A172 (cell line): ENCODE measurements around the gene FCER1G. TPM values are rescaled to one million over a fixed set of nuclear protein-coding genes. Genes with fewer than 3 reads are reported as not detected.
"Not testable (repeated sequence)": the region's sequence is repeated elsewhere in the genome, so short reads cannot be mapped to it uniquely, and the experiment has no call there.

Experiments used
- DNase-seq: peaks from one replicate; pipeline ENCODE4 v3.0.0-alpha.2; 2015; ENCODE audit warnings: low spot score
- total RNA-seq: library from RNA; depleted of rRNA; stranded (reverse); fragments of >200 nt; shearing (Covaris generic); gene quantifications from 2 replicates; pipeline ENCODE4 v1.2.3, GENCODE V29; 2014

Gene FCER1G
- total RNA-seq, 1 experiment from 2014 or later, result not detected

DNA sequence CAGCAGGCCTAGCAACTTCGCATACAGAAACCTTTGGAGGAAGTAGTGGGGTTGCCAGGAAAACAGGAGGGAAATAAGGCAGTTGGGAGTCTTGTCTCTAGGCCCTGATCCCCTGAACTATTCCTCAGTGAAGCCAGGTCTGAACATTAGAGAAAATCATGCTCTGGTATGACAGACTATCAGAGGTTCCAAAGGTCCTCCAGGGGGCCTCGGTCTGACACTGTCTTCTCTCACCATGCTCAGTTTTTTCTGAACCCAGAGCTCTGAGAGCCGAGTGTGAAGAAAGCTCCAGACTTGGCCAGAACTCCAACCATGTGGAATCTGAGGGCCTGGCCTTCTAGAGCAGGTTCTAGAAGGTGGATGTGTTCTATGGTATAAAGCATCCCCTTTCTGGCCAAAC lies 14.8 kb downstream of the FCER1G start:
- no peak for DNase-seq

DNA sequence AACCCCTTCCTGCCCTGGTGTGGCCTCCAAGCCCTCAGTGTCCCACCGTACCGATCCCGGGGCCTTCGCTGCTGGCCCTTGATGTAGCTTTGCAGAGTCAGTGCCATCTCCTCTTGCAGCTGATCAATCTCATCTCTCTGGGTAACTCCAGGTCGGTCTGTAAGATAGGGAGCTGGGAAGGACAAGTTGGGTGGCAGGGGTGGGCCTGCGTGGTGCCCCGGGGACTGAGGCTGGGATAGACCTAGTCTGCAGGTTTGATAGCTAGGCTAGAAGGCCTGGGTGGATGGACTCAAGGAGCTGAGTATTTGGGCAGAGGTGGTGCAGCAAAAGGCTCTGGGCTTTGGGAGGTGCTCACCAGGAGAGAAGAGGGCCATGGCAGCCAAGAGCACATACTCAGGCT lies 15.7 kb downstream of the FCER1G start:
- no peak for DNase-seq

DNA sequence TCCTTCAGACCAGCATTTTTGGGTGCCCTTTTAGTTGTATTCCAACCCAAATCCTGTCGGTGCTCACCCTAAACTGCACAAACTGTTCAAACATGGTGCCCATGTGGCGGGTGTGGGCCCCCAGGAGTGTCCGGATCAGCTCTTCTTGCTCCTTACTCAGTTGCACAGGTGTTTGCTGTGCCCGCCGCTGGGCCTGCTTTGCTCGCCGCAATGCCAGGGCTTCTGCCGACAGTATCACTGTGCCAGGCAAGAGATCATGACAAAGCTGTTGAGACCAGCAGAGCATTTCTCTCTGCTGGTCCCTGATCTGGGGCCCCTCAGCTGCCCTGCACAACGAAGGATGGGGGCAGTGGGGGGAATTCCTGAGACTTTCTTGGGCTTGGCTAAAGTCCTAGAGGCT lies 18.0 kb downstream of the FCER1G start:
- DNase-seq, result no peak

DNA sequence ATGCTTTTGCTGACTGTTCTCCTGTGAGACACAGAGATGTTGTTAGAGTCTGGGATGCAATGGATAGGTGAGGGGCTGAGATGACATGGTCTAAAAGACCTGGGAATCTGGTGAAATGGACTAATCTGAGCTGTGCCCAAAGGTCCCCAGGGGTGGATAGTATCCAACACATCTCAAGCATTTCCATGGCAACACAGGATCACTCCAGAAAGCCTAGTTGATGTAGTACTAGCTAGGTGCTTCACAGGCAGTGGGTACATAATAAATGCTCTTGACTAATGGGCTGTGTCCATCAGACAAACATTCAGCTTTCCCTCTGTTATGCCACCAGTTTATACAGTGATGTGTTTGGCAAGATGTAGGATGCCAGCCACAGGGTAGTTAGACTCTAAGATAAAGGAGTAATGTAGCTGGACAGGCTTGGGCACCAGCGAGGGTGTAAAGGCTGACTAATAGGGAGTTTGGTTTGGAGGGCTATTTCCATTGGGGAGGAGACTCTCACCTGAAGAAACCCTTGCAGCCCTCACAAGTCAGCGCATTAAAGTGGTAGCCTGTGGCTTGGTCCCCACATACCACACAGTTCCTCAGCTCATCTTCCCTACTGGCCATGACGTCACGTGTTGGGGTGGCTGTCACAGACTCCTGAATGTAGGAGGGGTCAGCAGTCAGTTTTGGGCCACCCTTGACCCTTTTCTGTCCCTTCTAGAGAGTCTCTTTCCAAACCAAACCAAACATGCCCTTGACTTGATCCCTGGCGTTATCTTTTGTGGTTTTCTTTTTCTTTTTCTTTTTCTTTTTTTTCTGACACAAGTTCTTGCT lies 21.1 kb downstream of the FCER1G start:
- no peak for DNase-seq

DNA sequence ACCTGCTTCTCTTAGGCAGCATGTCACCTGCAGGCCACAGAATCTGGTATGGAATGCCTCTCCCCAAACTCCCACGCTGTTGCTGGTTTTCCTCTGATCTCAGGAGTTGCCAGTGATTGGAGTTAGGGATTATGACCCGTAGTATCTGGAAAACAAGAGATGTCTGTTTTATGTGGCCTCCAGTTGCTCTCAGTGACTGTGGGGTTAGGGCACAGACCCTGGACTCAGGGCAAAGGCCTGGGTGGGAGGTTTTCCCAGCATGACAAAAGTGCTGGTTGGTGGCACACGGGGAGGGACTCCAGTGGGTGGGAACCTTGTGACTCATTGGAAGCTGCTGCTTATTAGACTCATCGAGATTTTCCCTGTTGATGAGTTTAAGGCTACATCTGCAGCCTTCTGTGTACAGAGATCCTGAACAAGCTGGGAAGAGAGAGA lies 23.0 kb downstream of the FCER1G start, which contains the start of gene NR1I3:
Gene NR1I3, minus strand, starts transcription at position 165 of the 435 bp plus-strand sequence. CDS start 1,638 bp downstream, outside the sequence.
- peak; percentile 27 for DNase-seq

DNA sequence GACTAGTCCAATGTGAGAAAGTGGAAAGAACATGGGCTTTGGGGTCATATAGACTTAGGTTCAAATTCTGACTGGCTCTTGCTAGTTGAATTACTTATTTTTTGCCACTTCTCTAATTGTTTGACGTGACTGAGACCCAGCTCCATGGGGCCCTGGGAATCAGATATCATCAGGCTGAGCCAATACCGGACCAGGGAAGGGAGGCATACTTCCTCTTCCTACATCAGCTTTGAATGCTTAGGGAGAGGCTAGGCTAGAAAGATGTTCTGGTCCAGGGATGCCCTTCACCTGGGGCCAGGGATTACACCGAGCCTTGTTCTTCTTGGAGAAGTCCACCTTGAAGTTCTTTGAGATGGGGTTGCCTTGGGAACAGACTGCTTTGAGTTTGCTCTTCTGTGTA lies 26.6 kb downstream of the FCER1G start:
- no peak for DNase-seq

DNA sequence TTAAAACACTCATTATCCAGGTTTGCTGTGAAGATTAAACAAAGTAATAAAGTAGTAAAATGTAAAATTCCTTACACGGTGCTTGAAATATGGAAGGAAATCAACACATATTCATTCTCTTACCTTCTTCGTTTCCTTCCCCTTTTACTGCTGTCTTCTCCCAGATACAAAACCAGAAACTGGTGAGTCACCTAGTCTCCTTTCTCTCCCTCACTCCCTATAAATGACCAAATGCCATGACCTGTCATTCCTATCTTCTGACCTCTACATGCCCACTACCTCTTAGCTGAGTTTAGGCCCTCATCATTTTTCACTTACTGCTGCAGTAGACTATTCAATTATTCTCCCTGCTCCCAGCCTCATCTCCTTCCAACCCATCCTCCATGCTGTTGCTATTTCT lies 27.2 kb downstream of the FCER1G start:
- DNase-seq, result peak; percentile 39

DNA sequence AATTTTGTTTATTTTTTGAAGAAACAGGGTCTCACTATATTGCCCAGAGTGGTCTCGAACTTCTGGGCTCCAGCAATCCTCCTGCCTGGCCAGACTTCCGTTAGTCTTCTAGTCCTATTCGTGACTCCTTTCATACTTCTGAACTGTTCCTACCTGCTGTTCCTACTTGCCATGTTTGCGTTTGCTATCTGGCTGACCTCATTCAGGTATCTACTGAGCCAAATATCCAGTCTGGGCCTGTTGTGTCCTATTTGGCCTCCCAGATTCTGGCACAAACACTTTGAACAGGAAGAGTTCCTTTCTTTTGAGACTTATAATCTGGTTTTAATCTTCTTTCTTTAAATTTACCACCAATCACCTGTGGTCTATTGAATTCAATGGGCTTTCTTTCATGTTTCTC lies 29.8 kb downstream of the FCER1G start:
- no peak for DNase-seq

DNA sequence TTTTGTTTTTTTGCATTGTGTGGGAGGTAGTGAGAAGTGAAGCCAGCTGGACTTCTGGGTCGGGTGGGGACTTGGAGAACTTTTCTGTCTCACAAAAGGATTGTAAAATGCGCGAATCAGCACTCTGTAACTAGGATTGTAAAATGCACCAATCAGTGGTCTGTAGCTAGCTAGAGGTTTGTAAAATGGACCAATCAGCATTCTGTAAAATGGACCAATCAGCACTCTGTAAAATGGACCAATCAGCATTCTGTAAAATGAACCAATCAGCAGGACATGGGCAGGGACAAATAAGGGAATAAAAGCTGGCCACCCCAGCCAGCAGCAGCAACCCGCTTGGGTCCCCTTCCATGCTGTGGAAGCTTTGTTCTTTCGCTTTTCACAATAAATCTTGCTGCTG lies 35.0 kb downstream of the FCER1G start:
- not testable (repeated sequence) for DNase-seq

DNA sequence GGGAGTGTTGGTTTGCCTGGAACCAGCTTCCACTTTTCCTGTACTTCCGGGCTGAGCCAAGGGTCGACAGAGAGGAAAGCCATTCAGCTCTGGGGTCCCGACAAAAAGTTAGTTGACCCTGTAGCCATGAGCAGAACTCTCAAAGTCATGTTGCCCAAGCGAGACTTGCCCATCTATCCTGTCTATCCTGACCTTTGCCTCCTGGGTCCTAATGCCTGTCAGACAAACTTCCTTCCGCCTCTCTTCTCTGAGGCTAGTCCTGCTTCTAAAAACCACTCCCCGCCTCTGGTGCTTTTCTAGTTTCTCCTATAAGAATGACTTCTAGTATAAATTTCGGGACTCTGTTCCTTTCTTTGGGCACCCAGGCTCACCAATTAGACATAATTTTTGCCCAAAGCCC lies 35.7 kb downstream of the FCER1G start:
- DNase-seq, result no peak

DNA sequence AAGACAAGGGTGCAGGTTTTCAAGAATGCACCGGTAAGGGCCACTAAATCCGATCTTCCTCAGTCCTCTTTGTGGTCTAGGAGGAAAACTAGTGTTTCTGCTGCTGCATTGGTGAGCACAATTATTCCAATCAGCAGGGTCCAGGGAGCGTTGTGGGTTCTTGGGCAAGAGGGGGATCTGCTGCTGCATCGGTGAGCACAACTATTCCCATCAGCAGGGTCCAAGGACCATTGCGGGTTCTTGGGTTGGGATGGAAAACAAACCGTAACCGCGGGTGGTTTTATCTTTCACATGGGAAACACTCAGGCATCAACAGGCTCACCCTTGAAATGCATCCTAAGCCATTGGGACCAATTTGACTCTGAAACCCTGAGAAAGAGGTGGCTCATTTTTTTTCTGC lies 36.5 kb downstream of the FCER1G start:
- no peak for DNase-seq

DNA sequence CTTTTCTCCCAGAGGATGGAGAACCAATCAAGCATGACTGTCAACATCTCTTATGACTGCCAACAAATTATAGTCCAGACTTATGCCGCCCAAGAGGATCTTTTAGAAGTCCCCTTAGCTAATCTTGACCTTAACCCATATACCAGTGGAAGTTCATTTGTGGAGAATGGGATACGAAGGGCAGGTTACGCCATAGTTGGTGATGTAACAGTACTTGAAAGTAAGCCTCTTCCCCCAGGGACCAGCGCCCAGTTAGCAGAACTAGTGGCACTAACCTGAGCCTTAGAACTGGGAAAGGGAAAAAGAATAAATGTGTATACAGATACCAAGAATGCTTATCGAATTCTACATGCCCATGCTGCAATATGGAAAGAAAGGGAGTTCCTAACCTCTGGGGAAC lies 40.2 kb downstream of the FCER1G start:
- not testable (repeated sequence) for DNase-seq

DNA sequence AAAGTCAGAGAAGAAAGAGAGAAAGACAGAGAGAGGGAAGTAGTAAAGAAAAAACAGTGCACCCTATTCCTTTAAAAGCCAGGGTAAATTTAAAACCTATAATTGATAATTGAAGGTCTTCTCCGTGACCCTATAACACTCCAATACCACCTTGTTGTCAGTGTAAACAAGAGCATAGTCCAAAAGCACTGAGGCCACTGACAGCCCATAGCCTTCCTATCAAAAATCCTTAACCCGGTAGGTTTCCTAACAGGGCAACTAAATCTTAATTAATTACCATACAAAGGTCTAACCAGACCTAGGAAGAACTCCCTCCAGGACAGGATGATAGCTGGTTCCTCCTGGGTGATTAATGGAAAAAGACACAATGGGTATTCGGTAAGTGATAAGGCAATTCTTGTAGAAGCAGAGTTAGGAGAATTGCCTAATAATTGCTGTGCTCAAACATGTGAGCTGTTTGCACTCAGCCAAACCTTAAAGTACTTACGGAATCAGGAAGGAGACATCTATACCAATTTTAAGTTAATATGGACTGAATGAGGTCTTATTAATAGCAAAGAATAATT lies 40.9 kb downstream of the FCER1G start:
- not testable (repeated sequence) for DNase-seq

DNA sequence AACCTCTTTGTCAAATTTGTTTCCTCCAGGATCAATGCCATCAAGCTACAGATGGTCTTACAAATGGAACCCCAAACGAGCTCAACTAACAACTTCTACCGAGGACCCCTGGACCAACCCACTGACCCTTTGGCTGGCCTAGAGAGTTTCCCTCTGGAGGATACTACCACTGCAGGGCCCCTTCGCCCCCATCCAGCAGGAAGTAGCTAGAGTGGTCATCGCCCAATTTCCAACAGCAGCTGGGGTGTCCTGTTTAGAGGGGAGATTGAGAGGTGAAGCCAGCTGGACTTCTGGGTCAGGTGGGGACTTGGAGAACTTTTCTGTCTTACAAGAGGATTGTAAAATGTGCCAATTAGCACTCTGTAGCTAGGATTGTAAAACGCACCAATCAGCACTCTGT lies 42.0 kb downstream of the FCER1G start:
- not testable (repeated sequence) for DNase-seq

DNA sequence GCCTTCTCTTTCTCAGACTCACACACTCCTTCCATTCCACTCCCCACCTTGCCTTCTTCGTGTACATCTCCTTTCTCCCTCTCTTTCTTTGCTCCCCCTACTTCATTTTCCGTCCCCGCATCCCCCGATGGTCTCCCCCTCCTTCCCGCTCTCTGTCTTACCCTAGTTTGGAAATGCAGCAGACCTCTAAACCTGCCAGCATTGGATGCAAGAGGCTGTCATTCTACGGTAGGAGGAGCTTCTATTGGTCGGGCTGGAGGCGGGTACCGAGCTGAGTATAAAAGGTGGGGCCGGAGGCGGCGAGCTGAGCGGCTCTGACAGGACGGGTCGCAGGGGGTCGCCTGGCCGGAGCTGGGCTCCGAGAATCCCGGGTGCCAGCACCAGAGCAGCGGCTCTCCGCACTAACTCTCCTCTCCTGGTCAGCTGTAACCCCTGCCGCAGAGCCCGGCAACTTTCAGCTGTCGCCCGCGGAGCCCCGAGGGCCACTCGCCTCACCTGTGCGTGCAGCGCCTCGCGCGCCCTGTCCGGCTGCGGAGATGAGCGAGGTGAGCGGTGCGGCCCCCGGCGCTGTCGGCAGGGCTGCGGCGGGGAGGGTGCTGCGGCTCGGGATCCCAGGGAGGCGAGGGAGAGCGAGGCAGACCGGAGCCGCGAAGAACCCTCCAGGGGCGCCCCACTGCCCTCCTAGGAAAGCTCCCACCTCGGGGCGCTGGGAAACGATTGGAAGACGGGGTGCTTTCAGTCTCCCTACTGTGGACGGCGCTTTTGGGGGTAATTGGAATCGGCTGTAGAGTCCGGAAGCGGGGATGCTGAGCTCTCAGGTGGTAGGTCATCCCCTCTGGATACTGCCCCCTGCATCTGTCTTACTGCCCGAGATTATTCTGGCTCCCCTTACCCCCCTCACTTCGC lies 43.6 kb downstream of the FCER1G start, which contains the start of gene PCP4L1:
Gene PCP4L1, plus strand, starts transcription at position 307 of the 906 bp plus-strand sequence. Its CDS starts 230 bp downstream, at position 537.
- DNase-seq, result no peak

DNA sequence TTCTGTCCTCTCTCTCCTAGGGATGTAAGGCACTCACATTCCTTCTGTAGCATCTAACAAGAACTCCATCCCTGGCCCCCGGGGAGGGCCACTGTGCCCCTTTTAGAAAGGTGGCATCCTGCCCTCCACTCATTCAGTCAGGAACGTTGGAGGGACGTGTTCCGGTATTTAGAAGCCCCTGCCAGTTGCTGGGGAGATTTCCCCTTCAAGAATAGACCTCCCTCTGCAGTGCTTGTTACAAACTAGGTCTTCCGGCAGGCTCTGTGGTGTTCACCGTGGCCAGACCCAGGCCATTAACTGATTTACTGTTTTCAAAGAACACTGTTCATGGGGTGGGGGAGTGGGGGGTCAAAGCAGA lies 44.2 kb downstream of the FCER1G start:
- no peak for DNase-seq

DNA sequence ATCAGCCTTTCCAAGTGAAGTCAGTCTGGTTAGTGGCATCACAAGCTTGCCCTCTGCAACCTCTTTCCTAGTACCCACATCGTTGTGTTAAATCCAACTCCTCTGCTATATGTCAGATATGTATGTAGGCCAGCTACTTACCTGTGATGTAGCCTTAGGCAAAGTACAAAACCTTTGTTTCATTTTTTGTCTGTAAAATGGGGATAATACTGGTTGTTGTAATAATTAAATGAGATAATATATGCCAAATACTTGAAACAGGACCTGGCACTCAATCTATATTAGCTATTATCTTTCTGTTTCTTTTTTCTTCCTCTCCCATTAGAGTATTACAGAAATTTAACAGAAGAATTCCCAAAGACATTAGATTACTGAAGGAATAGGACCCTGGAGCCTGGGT lies 44.7 kb downstream of the FCER1G start:
- DNase-seq, result no peak

DNA sequence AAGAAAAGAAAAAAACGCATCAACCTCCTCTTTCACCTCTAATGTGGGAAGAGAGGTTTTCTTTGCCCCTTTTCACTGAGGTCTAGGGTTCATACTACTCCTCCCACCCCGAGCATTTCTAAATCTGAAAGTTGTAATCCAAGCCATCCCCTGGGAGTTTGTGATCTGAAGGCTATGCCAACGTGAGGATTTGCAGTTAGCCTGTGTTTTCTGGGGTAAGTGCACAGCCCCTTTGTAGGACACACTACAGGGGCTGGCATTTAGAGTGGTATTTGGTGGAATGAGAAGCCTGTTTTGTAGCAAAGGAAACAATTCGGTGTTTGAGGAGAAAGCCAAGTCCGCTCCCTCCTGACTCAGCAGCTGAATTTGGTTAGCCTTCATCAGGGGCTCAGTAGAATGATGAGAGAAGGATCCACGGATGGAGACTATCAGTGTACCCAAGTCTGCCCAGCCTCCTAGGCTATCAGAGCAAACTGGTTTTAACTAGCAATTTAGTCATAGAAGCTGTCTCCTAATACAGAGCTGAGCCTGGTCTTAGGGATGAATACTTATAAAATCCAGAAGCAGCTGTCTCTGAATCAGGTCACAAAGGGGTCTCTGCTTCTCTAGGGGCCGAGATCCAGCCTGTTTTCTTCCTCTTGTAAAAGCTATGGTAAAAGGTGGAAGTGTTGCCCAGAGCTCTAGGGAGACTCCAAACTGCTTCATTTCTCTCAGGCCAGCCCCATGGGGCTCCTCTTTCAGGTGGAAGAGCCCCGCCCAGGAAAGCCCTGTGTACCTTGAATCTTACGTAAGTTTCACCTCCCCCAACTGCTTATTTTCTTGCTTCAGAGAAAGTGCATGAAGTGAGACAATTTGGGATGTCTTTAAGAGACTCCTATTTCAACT lies 45.5 kb downstream of the FCER1G start:
- DNase-seq, result no peak

DNA sequence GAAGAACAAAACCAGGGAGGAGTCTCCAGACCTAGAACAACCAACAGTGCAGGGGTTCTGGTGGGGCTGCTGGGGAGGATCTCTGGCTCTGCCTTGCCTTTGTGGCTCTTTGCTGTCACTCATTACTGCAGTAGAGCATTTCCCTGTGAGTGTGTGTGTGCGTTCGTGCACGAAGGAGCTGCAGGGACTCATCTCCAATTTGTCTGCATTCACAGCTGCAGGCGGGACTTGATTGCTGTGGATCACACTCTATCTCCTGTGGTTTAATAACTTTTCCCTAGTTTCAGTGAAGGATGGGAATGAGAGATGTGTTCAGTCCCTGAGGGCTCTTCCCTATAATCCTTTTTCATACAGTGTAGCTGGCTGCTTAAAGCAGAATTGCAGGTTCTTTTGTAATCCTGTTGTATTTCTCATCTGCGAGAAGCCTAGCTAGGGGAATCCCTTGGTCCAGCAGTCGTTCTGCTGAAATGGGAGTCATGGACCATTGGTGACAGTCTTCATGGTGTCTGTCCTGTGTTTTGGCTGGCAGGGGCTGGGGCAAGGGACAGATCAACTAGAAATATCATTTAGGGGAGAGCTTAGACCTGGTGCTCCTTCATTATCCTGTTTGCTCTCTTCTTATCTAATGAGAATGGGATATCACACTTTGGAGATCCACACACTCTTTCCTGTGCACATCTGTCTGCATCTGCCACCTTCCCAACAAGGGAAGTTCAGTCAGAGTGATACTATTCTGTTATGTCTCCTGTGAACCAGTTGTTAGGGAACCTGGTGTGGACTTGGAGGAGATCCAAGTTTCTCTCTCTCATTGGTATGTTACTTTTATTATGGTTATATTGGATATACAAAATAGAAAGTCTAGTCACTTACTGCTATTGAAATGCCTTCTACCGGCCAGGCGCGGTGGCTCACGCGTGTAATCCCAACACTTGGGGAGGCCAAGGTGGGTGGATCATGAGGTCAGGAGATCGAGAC lies 46.5 kb downstream of the FCER1G start:
- DNase-seq, result no peak

DNA sequence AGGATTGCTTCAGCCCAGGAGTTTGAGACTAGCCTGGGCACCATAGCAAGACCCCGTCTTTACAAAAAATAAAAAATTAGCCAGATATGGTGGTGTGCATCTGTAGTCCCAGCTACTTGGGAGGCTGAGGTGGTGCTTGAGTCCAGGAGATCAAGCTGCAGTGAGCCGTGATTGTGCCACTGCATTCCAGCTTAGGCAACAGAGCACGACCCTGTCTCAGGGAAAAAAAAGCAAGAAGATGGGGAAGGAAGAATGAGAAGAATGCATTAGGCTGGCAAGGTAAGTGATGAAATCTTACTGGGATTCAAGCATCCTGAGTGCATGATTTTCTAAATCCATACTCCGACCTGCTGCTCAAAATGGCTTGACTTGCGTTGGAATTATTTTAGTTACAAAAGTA lies 50.2 kb downstream of the FCER1G start:
- DNase-seq, result no peak
